HepG2 (cell line): ENCODE results near the gene SYNGR2. TPM values are rescaled to one million over a fixed set of nuclear protein-coding genes. Genes with fewer than 3 reads are reported as not detected.
A peak's percentile ranks its signal among the peaks of the same experiment; 100 is the strongest.

ENCODE experiments used
- AGO1 ChIP-seq: fragments of 200-400 bp; formaldehyde crosslinking; IDR thresholded peaks from 2 replicates; pipeline ENCODE4 v1.6.1; 2017; ENCODE audit warnings: mild to moderate bottlenecking, low read depth, low read length, moderate library complexity; ENCODE audit not compliant: poor library complexity, severe bottlenecking
- AHR ChIP-seq: IDR thresholded peaks from 2 replicates; pipeline ENCODE4 v1.6.1; 2018; ENCODE audit warnings: missing genetic modification reagents, missing compliant biosample characterization
- AKAP8 ChIP-seq: sonication (generic); formaldehyde crosslinking; IDR thresholded peaks from 2 replicates; pipeline ENCODE4 v1.5.1; 2020; ENCODE audit warnings: mild to moderate bottlenecking, missing genetic modification reagents
- CTCF ChIP-seq: sonication (generic); formaldehyde crosslinking; IDR thresholded peaks from 2 replicates; pipeline ENCODE4 v1.5.0; 2020; ENCODE audit warnings: mild to moderate bottlenecking, missing genetic modification reagents, moderate library complexity
- FOXK1 ChIP-seq: sonication (generic); formaldehyde crosslinking; IDR thresholded peaks from 2 replicates; pipeline ENCODE4 v1.4.0; 2020; ENCODE audit warnings: low read depth, missing genetic modification reagents, borderline replicate concordance
- GPN1 ChIP-seq: sonication (generic); formaldehyde crosslinking; IDR thresholded peaks from 2 replicates; pipeline ENCODE4 v1.5.1; 2020; ENCODE audit warnings: missing genetic modification reagents, borderline replicate concordance
- MTA1 ChIP-seq: sonication (generic); formaldehyde crosslinking; IDR thresholded peaks from 2 replicates; pipeline ENCODE4 v1.4.0; 2020; ENCODE audit warnings: missing genetic modification reagents, mild to moderate bottlenecking, borderline replicate concordance
- NCOA5 ChIP-seq: sonication (generic); formaldehyde crosslinking; IDR thresholded peaks from 2 replicates; pipeline ENCODE4 v1.4.0; 2020; ENCODE audit warnings: missing genetic modification reagents
- POGK ChIP-seq: sonication (generic); formaldehyde crosslinking; conservative IDR thresholded peaks from 2 replicates; pipeline ENCODE4 v1.8.0; 2022; ENCODE audit warnings: mild to moderate bottlenecking, moderate library complexity, missing genetic modification reagents
- ZBTB1 ChIP-seq: sonication (generic); formaldehyde crosslinking; IDR thresholded peaks from 2 replicates; pipeline ENCODE4 v1.4.0; 2020; ENCODE audit warnings: missing genetic modification reagents, borderline replicate concordance
- ZNF33B ChIP-seq: sonication (generic); formaldehyde crosslinking; IDR thresholded peaks from 2 replicates; pipeline ENCODE4 v1.5.1; 2020; ENCODE audit warnings: mild to moderate bottlenecking, missing genetic modification reagents
- ZNF451 ChIP-seq: sonication (generic); formaldehyde crosslinking; IDR thresholded peaks from 2 replicates; pipeline ENCODE4 v1.5.0; 2020; ENCODE audit warnings: mild to moderate bottlenecking, missing genetic modification reagents
- ZNF616 ChIP-seq: sonication (generic); formaldehyde crosslinking; IDR thresholded peaks from 2 replicates; pipeline ENCODE4 v1.5.0; 2020; ENCODE audit warnings: low read depth, mild to moderate bottlenecking, missing genetic modification reagents
- polyA plus RNA-seq, 8 experiments: library from polyadenylated mRNA; depleted of rRNA in 3 of 8; stranded (reverse) in 7 of 8; unstranded in 1 of 8; fragments of >200 nt; fragmentation: Illumina TruSeq in 4 of 8; extraction: Trizol in 4 of 8; gene quantifications; 2 replicates each; pipeline versions ENCODE4 v1.2.1 to v1.2.3, GENCODE V29; 2011 to 2016; ENCODE audit warnings: low read depth in 4 of 8, missing spikeins in 1 of 8, mixed read lengths in 1 of 8; ENCODE audit not compliant: insufficient read depth in 1 of 8
- total RNA-seq, 5 experiments: library from RNA; depleted of rRNA; stranded (reverse); fragments of >200 nt; fragmentation: Illumina TruSeq; extraction: Trizol; gene quantifications; 2 replicates each; pipeline ENCODE4 v1.2.3, GENCODE V29; 2016; ENCODE audit warnings: low read depth in 1 of 5
- TF ChIP-seq, protein P1 (sequence below): sonication (generic); formaldehyde crosslinking; IDR thresholded peaks from 2 replicates; pipeline ENCODE4 v1.5.1; 2020; ENCODE audit warnings: missing genetic modification reagents, mild to moderate bottlenecking, borderline replicate concordance
- TF ChIP-seq, protein P2 (sequence below): sonication (generic); formaldehyde crosslinking; IDR thresholded peaks from 2 replicates; pipeline ENCODE4 v1.5.0; 2020; ENCODE audit warnings: mild to moderate bottlenecking, missing genetic modification reagents, borderline replicate concordance
- TF ChIP-seq, protein P3 (sequence below): sonication (generic); formaldehyde crosslinking; IDR thresholded peaks from 2 replicates; pipeline ENCODE4 v1.9.0; 2021; ENCODE audit warnings: missing genetic modification reagents, mild to moderate bottlenecking, borderline replicate concordance

SYNGR2 gene
- total and polyA plus RNA-seq, 2 of the 13 experiments (the other 11 are each of a cell fraction or from before 2014, with no cell fraction given) = 46.7 to 170 TPM

DNA sequence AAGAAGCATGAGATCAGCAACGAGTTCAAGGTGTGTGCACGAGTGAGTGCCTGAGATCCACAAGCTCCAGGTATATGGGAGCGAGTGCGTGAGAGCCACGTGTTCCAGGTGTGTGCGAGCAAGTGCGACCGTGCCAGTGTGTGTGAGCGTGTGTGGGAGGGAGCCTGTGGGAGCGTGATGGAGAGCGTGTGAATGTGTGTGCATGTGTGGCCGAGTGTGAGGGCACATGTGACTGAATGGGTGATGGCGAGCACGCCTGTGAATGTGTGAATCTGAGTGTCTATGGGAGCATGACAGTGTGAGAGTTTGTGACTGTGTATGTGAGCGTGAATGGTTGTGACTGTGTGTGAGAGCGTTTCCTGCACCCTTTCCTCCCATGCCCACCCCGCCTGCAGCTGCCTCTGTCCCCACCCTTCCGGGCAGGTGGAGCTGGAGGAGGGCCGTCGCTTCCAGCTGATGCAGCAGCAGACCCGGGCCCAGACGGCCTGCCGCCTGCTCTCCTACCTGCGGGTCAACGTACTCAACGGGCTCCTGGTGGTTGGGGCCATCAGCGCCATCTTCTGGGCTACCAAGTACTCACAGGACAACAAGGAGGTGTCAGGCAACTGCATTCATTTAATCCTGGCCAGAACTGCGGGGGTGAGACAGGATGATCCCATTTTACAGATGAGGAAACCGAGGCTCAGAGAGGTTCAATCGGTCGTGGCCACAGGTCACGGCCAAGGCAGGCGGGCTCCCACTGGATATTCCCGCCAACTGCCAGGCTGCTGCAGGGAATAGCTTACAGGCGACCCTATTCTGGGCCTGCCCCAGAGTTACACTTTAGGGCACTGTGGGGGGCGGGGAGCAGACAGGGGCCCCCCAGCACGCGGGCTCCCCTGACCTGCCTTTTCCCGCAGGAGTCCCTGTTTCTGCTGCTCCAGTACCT, 34.1 kb upstream of the SYNGR2 start (continued):
- peak; percentile 72 for TF ChIP-seq POGK (CRISPR knock-in tag)
- TF ChIP-seq ZNF451 = no peak
- TF ChIP-seq, protein P1, sequence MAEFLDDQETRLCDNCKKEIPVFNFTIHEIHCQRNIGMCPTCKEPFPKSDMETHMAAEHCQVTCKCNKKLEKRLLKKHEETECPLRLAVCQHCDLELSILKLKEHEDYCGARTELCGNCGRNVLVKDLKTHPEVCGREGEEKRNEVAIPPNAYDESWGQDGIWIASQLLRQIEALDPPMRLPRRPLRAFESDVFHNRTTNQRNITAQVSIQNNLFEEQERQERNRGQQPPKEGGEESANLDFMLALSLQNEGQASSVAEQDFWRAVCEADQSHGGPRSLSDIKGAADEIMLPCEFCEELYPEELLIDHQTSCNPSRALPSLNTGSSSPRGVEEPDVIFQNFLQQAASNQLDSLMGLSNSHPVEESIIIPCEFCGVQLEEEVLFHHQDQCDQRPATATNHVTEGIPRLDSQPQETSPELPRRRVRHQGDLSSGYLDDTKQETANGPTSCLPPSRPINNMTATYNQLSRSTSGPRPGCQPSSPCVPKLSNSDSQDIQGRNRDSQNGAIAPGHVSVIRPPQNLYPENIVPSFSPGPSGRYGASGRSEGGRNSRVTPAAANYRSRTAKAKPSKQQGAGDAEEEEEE = no peak
- TF ChIP-seq GPN1 (CRISPR knock-in tag) = no peak
- TF ChIP-seq CTCF = peak; percentile 94
- peak; percentile 75; the same call in 1 of the 2 replicates for TF ChIP-seq FOXK1 (CRISPR knock-in tag)
- peak; percentile 34; the same call in 1 of the 2 replicates for TF ChIP-seq MTA1 (CRISPR knock-in tag)
- no peak for TF ChIP-seq AKAP8 (CRISPR knock-in tag)
- TF ChIP-seq, protein P2, sequence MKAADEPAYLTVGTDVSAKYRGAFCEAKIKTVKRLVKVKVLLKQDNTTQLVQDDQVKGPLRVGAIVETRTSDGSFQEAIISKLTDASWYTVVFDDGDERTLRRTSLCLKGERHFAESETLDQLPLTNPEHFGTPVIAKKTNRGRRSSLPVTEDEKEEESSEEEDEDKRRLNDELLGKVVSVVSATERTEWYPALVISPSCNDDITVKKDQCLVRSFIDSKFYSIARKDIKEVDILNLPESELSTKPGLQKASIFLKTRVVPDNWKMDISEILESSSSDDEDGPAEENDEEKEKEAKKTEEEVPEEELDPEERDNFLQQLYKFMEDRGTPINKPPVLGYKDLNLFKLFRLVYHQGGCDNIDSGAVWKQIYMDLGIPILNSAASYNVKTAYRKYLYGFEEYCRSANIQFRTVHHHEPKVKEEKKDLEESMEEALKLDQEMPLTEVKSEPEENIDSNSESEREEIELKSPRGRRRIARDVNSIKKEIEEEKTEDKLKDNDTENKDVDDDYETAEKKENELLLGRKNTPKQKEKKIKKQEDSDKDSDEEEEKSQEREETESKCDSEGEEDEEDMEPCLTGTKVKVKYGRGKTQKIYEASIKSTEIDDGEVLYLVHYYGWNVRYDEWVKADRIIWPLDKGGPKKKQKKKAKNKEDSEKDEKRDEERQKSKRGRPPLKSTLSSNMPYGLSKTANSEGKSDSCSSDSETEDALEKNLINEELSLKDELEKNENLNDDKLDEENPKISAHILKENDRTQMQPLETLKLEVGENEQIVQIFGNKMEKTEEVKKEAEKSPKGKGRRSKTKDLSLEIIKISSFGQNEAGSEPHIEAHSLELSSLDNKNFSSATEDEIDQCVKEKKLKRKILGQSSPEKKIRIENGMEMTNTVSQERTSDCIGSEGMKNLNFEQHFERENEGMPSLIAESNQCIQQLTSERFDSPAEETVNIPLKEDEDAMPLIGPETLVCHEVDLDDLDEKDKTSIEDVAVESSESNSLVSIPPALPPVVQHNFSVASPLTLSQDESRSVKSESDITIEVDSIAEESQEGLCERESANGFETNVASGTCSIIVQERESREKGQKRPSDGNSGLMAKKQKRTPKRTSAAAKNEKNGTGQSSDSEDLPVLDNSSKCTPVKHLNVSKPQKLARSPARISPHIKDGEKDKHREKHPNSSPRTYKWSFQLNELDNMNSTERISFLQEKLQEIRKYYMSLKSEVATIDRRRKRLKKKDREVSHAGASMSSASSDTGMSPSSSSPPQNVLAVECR (CRISPR knock-in tag) = peak; percentile 18; the same call in 1 of the 2 replicates
- TF ChIP-seq AHR (CRISPR knock-in tag) = no peak
- no peak for TF ChIP-seq NCOA5 (CRISPR knock-in tag)
- TF ChIP-seq, protein P3, sequence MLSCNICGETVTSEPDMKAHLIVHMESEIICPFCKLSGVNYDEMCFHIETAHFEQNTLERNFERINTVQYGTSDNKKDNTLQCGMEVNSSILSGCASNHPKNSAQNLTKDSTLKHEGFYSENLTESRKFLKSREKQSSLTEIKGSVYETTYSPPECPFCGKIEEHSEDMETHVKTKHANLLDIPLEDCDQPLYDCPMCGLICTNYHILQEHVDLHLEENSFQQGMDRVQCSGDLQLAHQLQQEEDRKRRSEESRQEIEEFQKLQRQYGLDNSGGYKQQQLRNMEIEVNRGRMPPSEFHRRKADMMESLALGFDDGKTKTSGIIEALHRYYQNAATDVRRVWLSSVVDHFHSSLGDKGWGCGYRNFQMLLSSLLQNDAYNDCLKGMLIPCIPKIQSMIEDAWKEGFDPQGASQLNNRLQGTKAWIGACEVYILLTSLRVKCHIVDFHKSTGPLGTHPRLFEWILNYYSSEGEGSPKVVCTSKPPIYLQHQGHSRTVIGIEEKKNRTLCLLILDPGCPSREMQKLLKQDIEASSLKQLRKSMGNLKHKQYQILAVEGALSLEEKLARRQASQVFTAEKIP = no peak
- TF ChIP-seq ZBTB1 (CRISPR knock-in tag) = no peak
- no peak for TF ChIP-seq ZNF616 (CRISPR knock-in tag)
- TF ChIP-seq AGO1 = no peak
- TF ChIP-seq ZNF33B (CRISPR knock-in tag) = no peak
